Right atrium auricular region (tissue), 2 donors: ENCODE measurements around the gene BRAT1. TPM values are rescaled to one million over a fixed set of nuclear protein-coding genes. Genes with fewer than 3 reads are reported as not detected.

Experiments used
- DNase-seq: peaks from one replicate; pipeline ENCODE4 v3.0.0-alpha.2; 2019; ENCODE audit warnings: low spot score
- H3K27ac ChIP-seq, 2 donors: fragments of 200-600 bp; sonication (generic); 1 replicate in 1 of 2; 2 replicates in 1 of 2; pipeline ENCODE4 v1.5.1; 2016 to 2019
- H3K27me3 ChIP-seq, 2 donors: fragments of 200-600 bp; sonication (generic); one replicate each; pipeline versions ENCODE4 v1.5.1 to v1.6.0; 2017 to 2019
- H3K36me3 ChIP-seq: fragments of 200-600 bp; sonication (generic); one replicate; pipeline ENCODE4 v1.5.1; 2016
- H3K4me1 ChIP-seq, 2 donors: fragments of 200-600 bp; sonication (generic); one replicate each; pipeline versions ENCODE4 v1.5.1 to v1.6.0; 2017 to 2019
- H3K4me3 ChIP-seq, 2 donors: fragments of 200-600 bp; sonication (generic); 1 replicate in 1 of 2; 2 replicates in 1 of 2; pipeline ENCODE4 v1.5.1; 2017 to 2019; ENCODE audit warnings: mild to moderate bottlenecking in 1 of 2, moderate library complexity in 1 of 2
- H3K9me3 ChIP-seq, 2 donors: fragments of 200-600 bp; sonication (generic); one replicate each; pipeline ENCODE4 v1.5.1; 2019
- total RNA-seq, 2 donors: library from RNA; depleted of rRNA; stranded (reverse); fragments of >200 nt; gene quantifications; one replicate each; pipeline ENCODE4 v1.1.0, GENCODE V29; 2016
- TF ChIP-seq, protein P1 (sequence below), 2 donors: fragments of 200-600 bp; sonication (generic); IDR thresholded peaks; one replicate each; pipeline ENCODE4 v1.5.1; 2019; ENCODE audit warnings: antibody characterized with exemption in 2 of 2

BRAT1 gene
- total RNA-seq, 2 donors from 2014 or later = 20.9 to 24.6 TPM

GRCh38 chr7:2520131-2520760 is 35.1 kb downstream of the BRAT1 start:
- no peaks in the 10 kb centered on the region for H3K27me3 ChIP-seq
- DNase-seq = no peak
- peak overlapping the region; percentile 32 to 62 for H3K4me3 ChIP-seq
- H3K27ac ChIP-seq = no peak overlapping the region
- H3K36me3 ChIP-seq = no peaks in the 10 kb centered on the region
- TF ChIP-seq, protein P1, sequence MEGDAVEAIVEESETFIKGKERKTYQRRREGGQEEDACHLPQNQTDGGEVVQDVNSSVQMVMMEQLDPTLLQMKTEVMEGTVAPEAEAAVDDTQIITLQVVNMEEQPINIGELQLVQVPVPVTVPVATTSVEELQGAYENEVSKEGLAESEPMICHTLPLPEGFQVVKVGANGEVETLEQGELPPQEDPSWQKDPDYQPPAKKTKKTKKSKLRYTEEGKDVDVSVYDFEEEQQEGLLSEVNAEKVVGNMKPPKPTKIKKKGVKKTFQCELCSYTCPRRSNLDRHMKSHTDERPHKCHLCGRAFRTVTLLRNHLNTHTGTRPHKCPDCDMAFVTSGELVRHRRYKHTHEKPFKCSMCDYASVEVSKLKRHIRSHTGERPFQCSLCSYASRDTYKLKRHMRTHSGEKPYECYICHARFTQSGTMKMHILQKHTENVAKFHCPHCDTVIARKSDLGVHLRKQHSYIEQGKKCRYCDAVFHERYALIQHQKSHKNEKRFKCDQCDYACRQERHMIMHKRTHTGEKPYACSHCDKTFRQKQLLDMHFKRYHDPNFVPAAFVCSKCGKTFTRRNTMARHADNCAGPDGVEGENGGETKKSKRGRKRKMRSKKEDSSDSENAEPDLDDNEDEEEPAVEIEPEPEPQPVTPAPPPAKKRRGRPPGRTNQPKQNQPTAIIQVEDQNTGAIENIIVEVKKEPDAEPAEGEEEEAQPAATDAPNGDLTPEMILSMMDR (IDR thresholded peaks at IDR 0.05) = no peak
- peaks cover 0 to 68% of the 10 kb centered on the region in 2 donors for H3K4me1 ChIP-seq
- no peaks in the 10 kb centered on the region for H3K9me3 ChIP-seq

GRCh38 chr7:2519119-2519930 is 36.0 kb downstream of the BRAT1 start, which contains the start of gene LFNG:
Gene LFNG, plus strand, starts transcription at chr7:2519774. Its CDS starts 88 bp downstream, at chr7:2519862.
- Histone ChIP-seq H3K9me3 (no peaks in the 10 kb centered on the region), H3K36me3 (no peaks in the 10 kb centered on the region), H3K4me1 (peaks cover 0 to 59% of the 10 kb centered on the region in 2 donors), H3K4me3 (peak within 1 kb of the TSS; percentile 52 to 62), H3K27me3 (no peaks in the 10 kb centered on the region), H3K27ac (peak within 1 kb of the TSS in 1 of 2 donors; percentile 48)
- TF ChIP-seq, protein P1 (IDR thresholded peaks at IDR 0.05) = no peak
- peak; percentile 78 for DNase-seq

DNA sequence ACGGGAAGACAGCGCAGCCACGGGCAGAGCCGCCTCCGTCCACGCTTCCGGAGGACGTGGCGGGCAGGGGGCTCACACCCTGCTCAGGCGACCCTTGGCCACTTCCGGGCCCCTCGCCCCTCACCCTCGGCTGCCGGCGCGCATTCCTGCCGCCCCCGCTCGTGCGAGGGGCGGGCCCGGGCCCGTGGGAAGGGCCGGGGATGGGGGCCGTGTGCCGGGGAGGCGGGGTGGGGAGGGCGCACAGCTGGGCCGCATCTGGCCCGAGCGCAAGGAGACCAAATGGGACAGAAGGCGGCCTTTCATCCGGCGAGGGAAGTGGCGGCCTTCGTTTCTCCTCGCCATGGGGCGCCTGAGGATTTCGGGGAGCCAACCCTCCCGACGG is 36.6 kb downstream of the BRAT1 start:
- Histone ChIP-seq H3K9me3 (no peaks in the 10 kb centered on the region), H3K27me3 (no peaks in the 10 kb centered on the region), H3K4me1 (peaks cover 0 to 53% of the 10 kb centered on the region in 2 donors), H3K36me3 (no peaks in the 10 kb centered on the region), H3K27ac (peak overlapping the region in 1 of 2 donors; percentile 48), H3K4me3 (peak overlapping the region in 1 of 2 donors; percentile 62)
- DNase-seq = no peak
- TF ChIP-seq, protein P1 (IDR thresholded peaks at IDR 0.05) = no peak

DNA sequence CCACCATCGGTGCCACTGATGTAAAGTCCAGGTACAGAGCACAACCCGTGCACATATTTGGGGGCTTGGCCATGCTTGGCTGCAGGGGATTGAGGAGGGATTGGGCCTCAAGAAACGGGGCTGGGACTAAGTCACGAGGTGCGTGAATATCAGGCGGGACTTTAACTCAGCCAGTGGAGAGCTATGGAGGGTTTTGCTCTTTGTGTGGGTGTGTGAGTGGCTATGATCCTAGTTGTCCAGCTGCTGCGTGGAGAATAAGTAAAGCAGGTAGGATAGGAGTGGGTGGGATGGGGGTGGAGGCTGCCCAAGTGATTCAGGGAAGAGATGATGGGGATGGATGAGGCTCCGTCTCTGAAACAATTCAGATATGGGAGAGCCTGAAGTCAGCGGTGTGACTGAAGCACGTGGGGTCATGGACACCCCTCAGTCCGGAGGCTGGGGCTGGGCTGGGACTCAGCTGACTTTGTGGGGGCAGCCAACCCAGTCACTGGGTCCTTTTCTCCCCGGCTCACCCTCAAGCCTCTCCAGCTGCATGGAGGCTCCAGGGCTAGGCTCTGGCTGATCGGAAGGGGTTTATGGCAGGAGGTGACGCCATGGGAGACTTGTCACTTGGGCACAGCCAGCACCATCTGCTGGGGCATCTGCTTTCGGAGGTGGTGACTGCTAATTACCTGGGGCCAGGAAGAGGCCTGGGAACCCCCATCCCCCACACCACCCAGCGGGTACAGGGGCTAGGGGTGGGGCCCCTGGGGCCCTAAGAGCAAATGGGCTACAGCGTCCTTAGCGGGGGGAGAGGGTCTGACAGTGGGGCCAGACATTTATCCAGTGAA is 37.4 kb downstream of the BRAT1 start:
- no peak overlapping the region for H3K27ac ChIP-seq
- H3K4me1 ChIP-seq = peaks cover 0 to 45% of the 10 kb centered on the region in 2 donors

DNA sequence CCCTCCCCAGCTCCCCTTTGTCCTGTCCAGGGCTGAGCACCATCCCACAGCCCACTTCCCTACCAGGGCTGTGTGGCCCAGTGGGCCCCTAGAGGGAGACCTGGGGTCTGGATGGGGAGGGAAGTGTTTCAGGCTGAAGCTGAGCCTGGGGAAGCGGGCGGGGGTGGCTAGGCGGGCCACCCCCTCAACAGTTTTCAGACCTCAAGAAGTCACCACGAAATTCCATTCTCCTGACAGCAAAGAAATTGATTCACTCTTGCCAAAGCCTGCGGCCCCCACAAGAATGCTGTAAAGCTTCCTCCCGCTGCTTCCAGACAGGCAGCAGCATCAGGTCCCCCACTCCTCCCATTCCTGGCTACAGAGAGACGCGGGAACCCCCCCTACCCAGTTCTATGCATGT is 38.3 kb downstream of the BRAT1 start:
- TF ChIP-seq, protein P1 (IDR thresholded peaks at IDR 0.05) = no peak
- no peak overlapping the region for H3K27ac ChIP-seq

More for the DNA sequence above, 37.4 kb downstream of the BRAT1 start:
- no peak overlapping the region for H3K4me3 ChIP-seq
- DNase-seq = no peak
- no peaks in the 10 kb centered on the region for H3K9me3 ChIP-seq
- no peaks in the 10 kb centered on the region for H3K36me3 ChIP-seq
- no peaks in the 10 kb centered on the region for H3K27me3 ChIP-seq
- TF ChIP-seq, protein P1 (IDR thresholded peaks at IDR 0.05) = no peak

More for the DNA sequence above, 38.3 kb downstream of the BRAT1 start:
- H3K4me3 ChIP-seq = no peak overlapping the region
- peaks cover 0 to 44% of the 10 kb centered on the region in 2 donors for H3K4me1 ChIP-seq
- no peaks in the 10 kb centered on the region for H3K9me3 ChIP-seq
- H3K27me3 ChIP-seq = no peaks in the 10 kb centered on the region
- no peak for DNase-seq
- no peaks in the 10 kb centered on the region for H3K36me3 ChIP-seq
